A549 (cell line): Measurements from ENCODE around the gene ALDH4A1.

Experiments used
- CBX8 ChIP-seq: fragments of 200-600 bp; sonication (generic); IDR thresholded peaks from 2 replicates; pipeline ENCODE4 v1.6.1; 2016
- ESRRA ChIP-seq: fragments of 150-350 bp; IDR thresholded peaks from 2 replicates; pipeline ENCODE4 v1.6.1; 2014; ENCODE audit warnings: mild to moderate bottlenecking, low read length, borderline replicate concordance
- FOSL2 ChIP-seq, 2 experiments: fragments of 450-650 bp in 1 of 2; fragments of >200 bp in 1 of 2; sonication (Bioruptor Twin) in 1 of 2; formaldehyde crosslinking; IDR thresholded peaks; 2 replicates each; pipeline versions ENCODE4 v1.5.0 to v1.6.1; 2016 to 2020; ENCODE audit warnings: mild to moderate bottlenecking in 1 of 2, moderate library complexity in 1 of 2
- PHF8 ChIP-seq: fragments of 200-600 bp; sonication (generic); IDR thresholded peaks from 2 replicates; pipeline ENCODE4 v1.6.1; 2016; ENCODE audit warnings: low read depth, mild to moderate bottlenecking, antibody characterized with exemption, moderate library complexity, borderline replicate concordance
- POLR2A ChIP-seq: IDR thresholded peaks from 2 replicates; pipeline ENCODE4 v1.6.1; 2012; ENCODE audit warnings: mild to moderate bottlenecking, low read length
- RARB ChIP-seq: fragments of 250-450 bp; sonication (Bioruptor Pico); IDR thresholded peaks from 2 replicates; pipeline ENCODE4 v1.8.0; 2021; ENCODE audit warnings: mild to moderate bottlenecking, moderate library complexity
- RFX5 ChIP-seq: fragments of 450-650 bp; IDR thresholded peaks from 2 replicates; pipeline ENCODE4 v1.7.1; 2014; ENCODE audit warnings: antibody characterized with exemption, mild to moderate bottlenecking, moderate library complexity
- RNF2 ChIP-seq: fragments of 200-600 bp; sonication (generic); IDR thresholded peaks from 2 replicates; pipeline ENCODE4 v1.6.1; 2016; ENCODE audit warnings: low read depth, mild to moderate bottlenecking, antibody characterized with exemption, moderate library complexity, borderline replicate concordance
- ZC3H11A ChIP-seq: fragments of 450-650 bp; IDR thresholded peaks from 2 replicates; pipeline ENCODE4 v1.6.1; 2014; ENCODE audit warnings: antibody characterized with exemption, mild to moderate bottlenecking
- TF ChIP-seq, protein P1 (sequence below): fragments of >200 bp; sonication (Bioruptor Twin); formaldehyde crosslinking; IDR thresholded peaks from 3 replicates; pipeline ENCODE4 v1.5.1; 2016
- TF ChIP-seq, protein P2 (sequence below): fragments of 200-600 bp; sonication (generic); IDR thresholded peaks from 2 replicates; pipeline ENCODE4 v1.6.1; 2016; ENCODE audit warnings: antibody characterized with exemption, mild to moderate bottlenecking, moderate library complexity
- TF ChIP-seq, protein P3 (sequence below): IDR thresholded peaks from 2 replicates; pipeline ENCODE4 v1.6.1; 2012

DNA sequence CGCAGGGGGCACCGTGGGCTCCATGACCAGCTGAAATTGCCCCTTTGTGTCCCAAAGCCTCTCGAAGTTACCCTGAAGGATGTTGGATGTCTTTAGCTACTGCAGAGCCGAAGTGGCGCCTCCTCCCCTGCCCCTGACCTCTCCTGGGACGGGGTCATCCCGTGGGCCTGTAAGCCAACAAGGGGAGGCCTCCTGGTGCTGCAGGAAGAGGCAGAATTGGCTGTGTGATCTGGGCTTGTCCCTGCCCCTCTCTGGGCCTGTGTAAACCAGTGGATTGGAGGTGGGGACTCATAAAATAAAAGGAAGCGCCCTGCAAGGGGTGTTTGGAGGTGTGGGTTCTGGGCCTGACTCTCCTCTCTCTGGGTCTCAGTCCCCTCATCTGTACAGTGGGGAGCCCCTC is 40.8 kb downstream of the ALDH4A1 start:
- TF ChIP-seq, protein P1, sequence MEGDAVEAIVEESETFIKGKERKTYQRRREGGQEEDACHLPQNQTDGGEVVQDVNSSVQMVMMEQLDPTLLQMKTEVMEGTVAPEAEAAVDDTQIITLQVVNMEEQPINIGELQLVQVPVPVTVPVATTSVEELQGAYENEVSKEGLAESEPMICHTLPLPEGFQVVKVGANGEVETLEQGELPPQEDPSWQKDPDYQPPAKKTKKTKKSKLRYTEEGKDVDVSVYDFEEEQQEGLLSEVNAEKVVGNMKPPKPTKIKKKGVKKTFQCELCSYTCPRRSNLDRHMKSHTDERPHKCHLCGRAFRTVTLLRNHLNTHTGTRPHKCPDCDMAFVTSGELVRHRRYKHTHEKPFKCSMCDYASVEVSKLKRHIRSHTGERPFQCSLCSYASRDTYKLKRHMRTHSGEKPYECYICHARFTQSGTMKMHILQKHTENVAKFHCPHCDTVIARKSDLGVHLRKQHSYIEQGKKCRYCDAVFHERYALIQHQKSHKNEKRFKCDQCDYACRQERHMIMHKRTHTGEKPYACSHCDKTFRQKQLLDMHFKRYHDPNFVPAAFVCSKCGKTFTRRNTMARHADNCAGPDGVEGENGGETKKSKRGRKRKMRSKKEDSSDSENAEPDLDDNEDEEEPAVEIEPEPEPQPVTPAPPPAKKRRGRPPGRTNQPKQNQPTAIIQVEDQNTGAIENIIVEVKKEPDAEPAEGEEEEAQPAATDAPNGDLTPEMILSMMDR = no peak
- TF ChIP-seq ESRRA (no peak), RFX5 (no peak), PHF8 (no peak), RARB (CRISPR knock-in tag) (no peak), POLR2A (no peak), ZC3H11A (no peak), RNF2 (no peak), CBX8 (no peak), FOSL2 (IDR thresholded peaks at IDR 0.05) (no peak), FOSL2 (CRISPR knock-in tag; IDR thresholded peaks at IDR 0.05) (no peak)
- TF ChIP-seq, protein P2, sequence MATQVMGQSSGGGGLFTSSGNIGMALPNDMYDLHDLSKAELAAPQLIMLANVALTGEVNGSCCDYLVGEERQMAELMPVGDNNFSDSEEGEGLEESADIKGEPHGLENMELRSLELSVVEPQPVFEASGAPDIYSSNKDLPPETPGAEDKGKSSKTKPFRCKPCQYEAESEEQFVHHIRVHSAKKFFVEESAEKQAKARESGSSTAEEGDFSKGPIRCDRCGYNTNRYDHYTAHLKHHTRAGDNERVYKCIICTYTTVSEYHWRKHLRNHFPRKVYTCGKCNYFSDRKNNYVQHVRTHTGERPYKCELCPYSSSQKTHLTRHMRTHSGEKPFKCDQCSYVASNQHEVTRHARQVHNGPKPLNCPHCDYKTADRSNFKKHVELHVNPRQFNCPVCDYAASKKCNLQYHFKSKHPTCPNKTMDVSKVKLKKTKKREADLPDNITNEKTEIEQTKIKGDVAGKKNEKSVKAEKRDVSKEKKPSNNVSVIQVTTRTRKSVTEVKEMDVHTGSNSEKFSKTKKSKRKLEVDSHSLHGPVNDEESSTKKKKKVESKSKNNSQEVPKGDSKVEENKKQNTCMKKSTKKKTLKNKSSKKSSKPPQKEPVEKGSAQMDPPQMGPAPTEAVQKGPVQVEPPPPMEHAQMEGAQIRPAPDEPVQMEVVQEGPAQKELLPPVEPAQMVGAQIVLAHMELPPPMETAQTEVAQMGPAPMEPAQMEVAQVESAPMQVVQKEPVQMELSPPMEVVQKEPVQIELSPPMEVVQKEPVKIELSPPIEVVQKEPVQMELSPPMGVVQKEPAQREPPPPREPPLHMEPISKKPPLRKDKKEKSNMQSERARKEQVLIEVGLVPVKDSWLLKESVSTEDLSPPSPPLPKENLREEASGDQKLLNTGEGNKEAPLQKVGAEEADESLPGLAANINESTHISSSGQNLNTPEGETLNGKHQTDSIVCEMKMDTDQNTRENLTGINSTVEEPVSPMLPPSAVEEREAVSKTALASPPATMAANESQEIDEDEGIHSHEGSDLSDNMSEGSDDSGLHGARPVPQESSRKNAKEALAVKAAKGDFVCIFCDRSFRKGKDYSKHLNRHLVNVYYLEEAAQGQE = no peak
- TF ChIP-seq, protein P3, sequence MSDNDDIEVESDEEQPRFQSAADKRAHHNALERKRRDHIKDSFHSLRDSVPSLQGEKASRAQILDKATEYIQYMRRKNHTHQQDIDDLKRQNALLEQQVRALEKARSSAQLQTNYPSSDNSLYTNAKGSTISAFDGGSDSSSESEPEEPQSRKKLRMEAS = no peak
